H1 (cell line): ENCODE measurements around the gene ZNF813. TPM values are rescaled to one million over a fixed set of nuclear protein-coding genes. Genes with fewer than 3 reads are reported as not detected.
"Not testable (repeated sequence)": the region's sequence is repeated elsewhere in the genome, so short reads cannot be mapped to it uniquely, and the experiment has no call there.

Experiments
- CTCF ChIA-PET: fragments of 300-600 bp; sonication (Branson Sonifier 250); formaldehyde crosslinking; loops from one replicate; lab custom pipeline; 2021; ENCODE audit not compliant: partially characterized antibody; lab: Charles Lee
- POLR2A ChIA-PET: fragments of 300-600 bp; sonication (Branson Sonifier 250); formaldehyde crosslinking; loops from one replicate; lab custom pipeline; 2021; ENCODE audit warnings: inconsistent platforms; ENCODE audit not compliant: partially characterized antibody; lab: Charles Lee
- DNase-seq, 2 experiments: peaks; one replicate each; pipeline versions ENCODE4 v3.0.0 to v3.0.0-alpha.2; 2010 to 2022; ENCODE audit warnings: low spot score in 2 of 2, low read depth in 1 of 2, mixed read lengths in 1 of 2
- FAIRE-seq: peaks from 2 replicates; lab custom pipeline; 2011; peaks lifted over from hg19 to GRCh38; lab: Jason Lieb, UNC
- H2AFZ ChIP-seq: 2 replicates; pipeline ENCODE4 v1.8.1; 2012; ENCODE audit warnings: low read length, inconsistent platforms
- H2AK5ac ChIP-seq: 2 replicates; pipeline ENCODE4 v1.6.1; 2013; ENCODE audit warnings: low read depth, low read length
- H2BK120ac ChIP-seq: replicated peaks from 2 replicates; pipeline ENCODE3; 2013; ENCODE audit warnings: low read depth, low read length, inconsistent platforms
- H2BK12ac ChIP-seq: 2 replicates; pipeline ENCODE4 v1.6.1; 2013; ENCODE audit warnings: low read depth, low read length
- H2BK15ac ChIP-seq: 2 replicates; pipeline ENCODE4 v1.6.1; 2013; ENCODE audit warnings: low read length
- H2BK20ac ChIP-seq: 2 replicates; pipeline ENCODE4 v1.6.1; 2013; ENCODE audit warnings: low read length
- H2BK5ac ChIP-seq: 2 replicates; pipeline ENCODE4 v1.6.1; 2013; ENCODE audit warnings: low read depth, low read length
- H3K14ac ChIP-seq: 2 replicates; pipeline ENCODE4 v1.6.1; 2013; ENCODE audit warnings: inconsistent platforms; ENCODE audit not compliant: insufficient read length
- H3K18ac ChIP-seq: 2 replicates; pipeline ENCODE4 v1.6.1; 2013; ENCODE audit warnings: low read length; ENCODE audit errors: extremely low read depth
- H3K23ac ChIP-seq: 2 replicates; pipeline ENCODE4 v1.6.1; 2013; ENCODE audit warnings: inconsistent platforms; ENCODE audit not compliant: insufficient read length
- H3K23me2 ChIP-seq: 2 replicates; pipeline ENCODE4 v1.6.1; 2013; ENCODE audit warnings: low read depth, low read length
- H3K27ac ChIP-seq: 2 replicates; pipeline ENCODE4 v1.6.1; 2011; ENCODE audit warnings: low read depth, low read length, inconsistent platforms
- H3K27me3 ChIP-seq, 4 experiments: replicated peaks in 1 of 4; 1 replicate in 1 of 4; 2 replicates in 3 of 4; pipeline versions ENCODE4 v1.6.1 to v1.8.1; 2011 to 2013; ENCODE audit warnings: low read length in 3 of 4, mild to moderate bottlenecking in 3 of 4, inconsistent platforms in 2 of 4, mixed read lengths in 2 of 4, moderate library complexity in 1 of 4; ENCODE audit not compliant: control insufficient read depth in 3 of 4, insufficient read depth in 3 of 4; ENCODE audit errors: extremely low read depth in 1 of 4
- H3K36me3 ChIP-seq, 4 experiments: 2 replicates each; pipeline versions ENCODE4 v1.6.1 to v1.8.1; 2011 to 2013; ENCODE audit warnings: mild to moderate bottlenecking in 4 of 4, low read length in 3 of 4, moderate library complexity in 2 of 4, control low read depth in 1 of 4, inconsistent platforms in 1 of 4; ENCODE audit not compliant: insufficient read depth in 4 of 4, control insufficient read depth in 2 of 4
- H3K4ac ChIP-seq: replicated peaks from 2 replicates; pipeline ENCODE3; 2013; ENCODE audit warnings: low read length, low read depth, mixed read lengths, inconsistent platforms; ENCODE audit not compliant: insufficient read length
- H3K4me1 ChIP-seq, 4 experiments: replicated peaks in 1 of 4; 1 replicate in 1 of 4; 2 replicates in 3 of 4; pipeline versions ENCODE4 v1.6.1 to v1.8.1; 2011 to 2013; ENCODE audit warnings: low read length in 3 of 4, inconsistent platforms in 2 of 4, mixed read lengths in 1 of 4; ENCODE audit not compliant: insufficient read depth in 4 of 4, control insufficient read depth in 3 of 4
- H3K4me2 ChIP-seq, 2 experiments: 2 replicates each; pipeline versions ENCODE4 v1.6.1 to v1.8.1; 2011 to 2013; ENCODE audit warnings: low read depth in 2 of 2, low read length in 2 of 2, control low read depth in 1 of 2, inconsistent platforms in 1 of 2, mild to moderate bottlenecking in 1 of 2; ENCODE audit not compliant: insufficient read depth in 1 of 2
- H3K4me3 ChIP-seq, 4 experiments: fragments of 200-600, 300-600 bp in 1 of 4; sonication (generic), shearing (Covaris generic), sonication (Bioruptor Twin) in 1 of 4; 2 replicates each; pipeline versions ENCODE4 v1.5.1 to v1.8.1; 2011 to 2016; ENCODE audit warnings: low read length in 4 of 4, low read depth in 3 of 4, control low read depth in 2 of 4, inconsistent platforms in 2 of 4, mild to moderate bottlenecking in 2 of 4, mixed read lengths in 1 of 4, moderate library complexity in 1 of 4; ENCODE audit not compliant: insufficient read depth in 2 of 4; ENCODE audit errors: extremely low read depth in 1 of 4
- H3K56ac ChIP-seq: replicated peaks from 2 replicates; pipeline ENCODE3; 2013; ENCODE audit warnings: low read depth, mild to moderate bottlenecking, mixed read lengths, low read length, inconsistent platforms; ENCODE audit not compliant: insufficient read length
- H3K79me1 ChIP-seq: 2 replicates; pipeline ENCODE4 v1.6.1; 2013; ENCODE audit warnings: low read depth, low read length, control low read depth
- H3K79me2 ChIP-seq, 2 experiments: 2 replicates each; pipeline versions ENCODE4 v1.6.1 to v1.8.1; 2012 to 2013; ENCODE audit warnings: low read length in 2 of 2, mild to moderate bottlenecking in 2 of 2, inconsistent platforms in 1 of 2; ENCODE audit not compliant: insufficient read depth in 2 of 2, control insufficient read depth in 1 of 2
- H3K9ac ChIP-seq, 4 experiments: replicated peaks in 1 of 4; 1 replicate in 1 of 4; 2 replicates in 3 of 4; pipeline versions ENCODE4 v1.6.1 to v1.8.1; 2011 to 2013; ENCODE audit warnings: low read depth in 3 of 4, low read length in 3 of 4, control low read depth in 2 of 4, mild to moderate bottlenecking in 2 of 4, moderate library complexity in 2 of 4, inconsistent platforms in 1 of 4; ENCODE audit errors: extremely low read depth in 1 of 4
- H3K9me3 ChIP-seq, 2 experiments: 2 replicates each; pipeline versions ENCODE4 v1.6.1 to v1.8.1; 2012 to 2013; ENCODE audit warnings: mild to moderate bottlenecking in 2 of 2, moderate library complexity in 2 of 2, control low read depth in 1 of 2, inconsistent platforms in 1 of 2, low read depth in 1 of 2, low read length in 1 of 2, mixed read lengths in 1 of 2; ENCODE audit not compliant: insufficient read depth in 2 of 2
- H4K20me1 ChIP-seq, 2 experiments: replicated peaks in 1 of 2; 2 replicates each; pipeline versions ENCODE3 to v1.8.1; 2011 to 2013; ENCODE audit warnings: inconsistent platforms in 2 of 2, low read length in 2 of 2, mild to moderate bottlenecking in 1 of 2; ENCODE audit not compliant: insufficient read depth in 2 of 2, control insufficient read depth in 1 of 2
- H4K5ac ChIP-seq: 2 replicates; pipeline ENCODE4 v1.6.1; 2013; ENCODE audit warnings: low read length, low read depth, mixed read lengths, inconsistent platforms; ENCODE audit not compliant: insufficient read length
- H4K8ac ChIP-seq: 2 replicates; pipeline ENCODE4 v1.8.0; 2013; ENCODE audit warnings: mild to moderate bottlenecking, moderate library complexity, low read length, inconsistent platforms; ENCODE audit not compliant: insufficient read depth; ENCODE audit errors: extremely low read depth
- H4K91ac ChIP-seq: replicated peaks from 2 replicates; pipeline ENCODE3; 2013; ENCODE audit warnings: low read length, mixed read lengths, inconsistent platforms; ENCODE audit not compliant: insufficient read length
- WGBS, 2 experiments: shearing (Covaris generic) in 1 of 2; methylation state at CpG; one replicate each; pipeline versions ENCODE4 v1.1.6 to v1.1.7; 2013 to 2015; ENCODE audit warnings: low lambda C conversion rate in 2 of 2, mixed read lengths in 2 of 2, inconsistent platforms in 1 of 2, low coverage in 1 of 2, missing lambda C conversion rate in 1 of 2; ENCODE audit not compliant: insufficient replicate concordance in 2 of 2, insufficient coverage in 1 of 2, insufficient read length in 1 of 2; ENCODE audit errors: extremely low coverage in 1 of 2, missing lambda C conversion rate in 1 of 2; 5-methylcytosine and 5-hydroxymethylcytosine counted together
- polyA plus RNA-seq, 7 experiments: library from polyadenylated mRNA; depleted of rRNA in 3 of 7; stranded (reverse) in 5 of 7; unstranded in 2 of 7; fragments of >200 nt in 5 of 7; fragments of 200-250 nt in 2 of 7; gene quantifications; 1 replicate in 5 of 7; 2 replicates in 1 of 7; 4 replicates in 1 of 7; pipeline versions ENCODE4 v1.2.1 to v1.2.3, GENCODE V29; 2011 to 2013; ENCODE audit warnings: missing spikeins in 2 of 7, mixed read lengths in 2 of 7
- total RNA-seq: library from RNA; stranded (reverse); fragmentation: NEBNext Ultra II Directional; extraction: Animal tissue kit (Norgen Biotek cat#: 25700); gene quantifications from 2 replicates; pipeline ENCODE4 v1.2.1, GENCODE V29; 2021

Gene ZNF813
- total and polyA plus RNA-seq, 2 of the 8 experiments (the other 6 are each of a cell fraction or from before 2014, with no cell fraction given) = 2.9 to 22.1 TPM

- H3K23me2 ChIP-seq, H2AK5ac ChIP-seq, H3K18ac ChIP-seq, H4K91ac ChIP-seq, H2BK20ac ChIP-seq, H2BK12ac ChIP-seq, H3K27me3 ChIP-seq, H4K5ac ChIP-seq, H3K9ac ChIP-seq, H4K8ac ChIP-seq, DNase-seq, H3K79me2 ChIP-seq, H3K27ac ChIP-seq, H3K23ac ChIP-seq, H2BK5ac ChIP-seq, H3K4ac ChIP-seq, H2BK15ac ChIP-seq, H3K4me2 ChIP-seq, CTCF ChIA-PET, H3K56ac ChIP-seq, H2BK120ac ChIP-seq, H4K20me1 ChIP-seq, H3K4me1 ChIP-seq, H3K36me3 ChIP-seq, H3K4me3 ChIP-seq, H3K9me3 ChIP-seq, H3K79me1 ChIP-seq, H2AFZ ChIP-seq, H3K14ac ChIP-seq: not testable (repeated sequence)
- peak; percentile 48 for FAIRE-seq
- 82% methylated on average over 11 of the region's 11 CpGs; no CpG with 5 or more reads in 1 of the 2 experiments for WGBS, 2 experiments
- POLR2A ChIA-PET = interaction anchor here (2.1 kb wide), 1 partner anchor 12 kb away, joined by 5 read pairs; no protein-coding TSS in a partner anchor
Observed at GRCh38 chr19:53497311-53498023, 29.9 kb downstream of the ZNF813 start.

- H2BK5ac ChIP-seq, CTCF ChIA-PET, H3K27ac ChIP-seq: not testable (repeated sequence)
Observed at GRCh38 chr19:53498024-53498395, 30.5 kb downstream of the ZNF813 start.

More at GRCh38 chr19:53498024-53498395, 30.5 kb downstream of the ZNF813 start:
- H4K20me1 ChIP-seq, H3K4ac ChIP-seq, H3K36me3 ChIP-seq, POLR2A ChIA-PET, H4K91ac ChIP-seq, H2AFZ ChIP-seq, H2BK120ac ChIP-seq, H3K4me3 ChIP-seq, H2BK15ac ChIP-seq, H3K79me2 ChIP-seq, H3K9ac ChIP-seq, H3K79me1 ChIP-seq, H3K14ac ChIP-seq, H2BK20ac ChIP-seq, H3K4me1 ChIP-seq, H4K8ac ChIP-seq, H3K56ac ChIP-seq, H2AK5ac ChIP-seq, H3K23ac ChIP-seq, H3K23me2 ChIP-seq, H3K9me3 ChIP-seq, DNase-seq, H3K27me3 ChIP-seq, H2BK12ac ChIP-seq, H3K4me2 ChIP-seq, H4K5ac ChIP-seq, FAIRE-seq, H3K18ac ChIP-seq: not testable (repeated sequence)
- WGBS, 2 experiments = 90% methylated on average over 4 of the region's 4 CpGs; no CpG with 5 or more reads in 1 of the 2 experiments
